Activated CD4-positive, alpha-beta T cell treated with anti-CD3 and anti-CD28 coated beads, Interleukin-2, amount 50 U/mL, for 16 hours (primary cell): Measurements from ENCODE around the gene SMTNL2.
"Not testable (repeated sequence)": the region's sequence is repeated elsewhere in the genome, so short reads cannot be mapped to it uniquely, and the experiment has no call there.

Experiments used
- DNase-seq: peaks from one replicate; pipeline ENCODE4 v3.0.0-alpha.2; 2020

The SMTNL2 gene

GRCh38 chr17:4604736-4605135 lies 20.4 kb downstream of the SMTNL2 start:
- not testable (repeated sequence) for DNase-seq

DNA sequence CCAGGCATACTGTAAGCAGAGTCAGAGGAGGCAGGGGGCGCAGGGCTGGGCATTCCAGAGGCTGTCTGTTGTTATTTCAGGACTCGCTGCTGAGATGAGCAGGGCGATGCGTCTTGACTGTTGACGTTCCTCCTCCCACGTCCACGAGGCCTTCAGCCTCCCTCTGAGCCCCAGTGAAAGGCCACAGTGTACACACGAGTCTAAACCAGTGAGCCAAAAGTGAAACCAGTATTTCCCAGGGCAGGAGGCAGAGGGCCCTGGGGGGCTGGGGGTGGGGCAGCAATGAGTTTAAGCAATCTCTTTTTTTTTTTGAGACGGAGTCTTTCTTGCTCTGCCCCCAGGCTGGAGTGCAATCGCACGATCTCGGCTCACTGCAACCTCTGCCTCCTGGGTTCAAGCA lies 21.5 kb downstream of the SMTNL2 start:
- DNase-seq: no peak

- DNase-seq: no peak
These were observed 23.0 kb downstream of the SMTNL2 start for GRCh38 chr17:4607261-4607741.

- no peak for DNase-seq
These were observed 23.5 kb downstream of the SMTNL2 start for GRCh38 chr17:4607773-4608187.

GRCh38 chr17:4609761-4610160 lies 25.4 kb downstream of the SMTNL2 start:
- no peak for DNase-seq

- DNase-seq: no peak
These were observed 25.8 kb downstream of the SMTNL2 start for GRCh38 chr17:4610162-4610561.

- DNase-seq: no peak
These were observed 26.3 kb downstream of the SMTNL2 start for GRCh38 chr17:4610656-4611055.

DNA sequence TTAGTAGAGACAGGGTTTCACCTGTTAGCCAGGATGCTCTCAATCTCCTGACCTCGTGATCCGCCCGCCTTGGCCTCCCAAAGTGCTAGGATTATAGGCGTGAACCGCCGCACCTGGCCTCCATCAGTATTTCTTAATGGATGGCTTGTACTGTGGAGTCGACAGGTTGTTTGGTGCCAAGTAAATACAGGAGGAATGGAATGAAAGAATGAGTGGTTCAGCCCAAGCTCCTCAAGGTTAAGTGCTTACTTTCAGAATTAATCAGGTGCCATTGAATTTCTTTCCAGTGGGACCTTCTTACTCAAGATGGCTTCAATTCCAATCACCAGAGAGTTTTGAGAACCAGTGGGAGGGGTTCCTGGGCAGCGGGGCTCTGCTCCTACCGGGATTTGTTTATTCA lies 32.1 kb downstream of the SMTNL2 start:
- no peak for DNase-seq

DNA sequence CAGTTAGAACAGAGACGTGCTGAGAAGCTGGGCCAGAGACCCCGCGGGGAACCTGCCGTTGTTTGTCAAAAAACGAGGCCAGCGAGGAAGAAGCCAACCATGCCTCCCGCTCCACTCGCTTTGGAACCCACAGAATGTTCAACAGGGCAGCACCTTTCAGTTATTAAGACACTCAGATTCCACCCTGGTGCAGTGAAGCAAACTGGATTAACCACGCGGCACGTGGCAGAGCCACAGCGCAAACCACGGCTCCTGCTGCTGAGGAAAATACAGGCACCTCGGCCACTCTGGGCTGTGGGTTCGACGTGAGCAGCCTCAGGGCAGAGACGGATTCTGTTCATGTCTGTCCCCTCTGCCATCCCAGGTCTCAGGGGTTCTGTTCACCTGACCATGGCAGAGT lies 32.8 kb downstream of the SMTNL2 start:
- DNase-seq: no peak

GRCh38 chr17:4617590-4618351 lies 33.4 kb downstream of the SMTNL2 start:
- DNase-seq: no peak

GRCh38 chr17:4620531-4621101 lies 36.3 kb downstream of the SMTNL2 start:
- DNase-seq: no peak

GRCh38 chr17:4622375-4622774 lies 38.0 kb downstream of the SMTNL2 start:
- no peak for DNase-seq

DNA sequence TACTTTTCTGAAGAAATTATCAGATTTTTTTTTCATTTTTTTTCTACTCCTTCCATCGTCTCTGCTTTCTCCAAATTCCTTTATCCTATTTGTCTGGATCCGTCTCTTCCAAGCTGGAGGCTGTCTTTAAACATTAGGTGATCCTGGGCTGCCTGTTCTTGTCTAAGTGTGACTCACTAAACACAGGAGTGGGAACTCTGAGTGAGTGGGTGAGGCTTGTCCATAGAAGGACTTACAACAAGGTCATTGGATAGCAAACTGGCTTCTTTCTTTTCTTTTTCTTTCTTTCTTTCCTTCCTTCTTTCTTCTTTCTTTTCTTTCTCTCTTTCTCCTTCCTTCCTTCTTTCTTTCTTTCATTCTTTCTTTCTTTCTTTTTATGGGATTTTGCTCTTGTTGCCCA lies 38.9 kb downstream of the SMTNL2 start:
- DNase-seq: no peak

- DNase-seq: not testable (repeated sequence)
These were observed 40.2 kb downstream of the SMTNL2 start for GRCh38 chr17:4624451-4624911.

- DNase-seq: no peak
These were observed 40.9 kb downstream of the SMTNL2 start for GRCh38 chr17:4625181-4625617.

- DNase-seq: no peak
These were observed 42.5 kb downstream of the SMTNL2 start for GRCh38 chr17:4626734-4627256.

- no peak for DNase-seq
These were observed 47.1 kb downstream of the SMTNL2 start for GRCh38 chr17:4631431-4631830.

- no peak for DNase-seq
These were observed 47.7 kb downstream of the SMTNL2 start for GRCh38 chr17:4631836-4632580.

DNA sequence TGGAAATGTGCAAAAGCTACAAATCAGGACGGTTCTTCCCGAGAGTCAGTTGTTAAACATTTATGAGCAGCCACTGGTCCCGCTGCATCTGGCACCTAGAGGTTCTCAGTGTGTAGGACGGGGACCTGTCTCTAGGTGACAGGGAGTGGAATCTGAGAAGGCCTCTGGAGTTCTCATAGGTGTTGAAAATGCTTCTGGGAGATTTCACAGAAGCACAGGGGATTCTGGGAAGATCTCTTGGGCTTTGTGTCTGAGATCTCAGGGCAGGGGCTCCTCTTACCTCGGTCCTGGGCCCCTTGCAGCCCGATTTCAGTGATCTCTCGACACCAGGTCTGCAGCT lies 48.2 kb downstream of the SMTNL2 start:
- no peak for DNase-seq

DNA sequence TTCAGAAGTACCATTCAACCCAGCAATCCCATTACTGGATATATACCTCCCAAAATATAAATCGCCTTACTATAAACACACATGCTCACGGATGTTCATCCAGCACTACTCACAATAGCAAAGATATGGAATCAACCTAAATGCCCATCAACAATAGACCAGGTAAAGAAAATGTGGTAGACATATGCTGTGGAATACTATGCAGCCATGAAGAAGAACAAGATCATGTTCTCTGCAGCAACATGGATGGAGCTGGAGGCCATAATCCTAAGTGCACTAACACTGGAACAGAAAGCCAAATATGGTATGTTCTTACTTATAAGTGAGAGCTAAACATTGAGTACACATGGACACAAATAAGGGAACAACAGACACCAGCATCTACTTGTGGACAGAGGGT lies 49.3 kb downstream of the SMTNL2 start:
- DNase-seq: no peak

DNA sequence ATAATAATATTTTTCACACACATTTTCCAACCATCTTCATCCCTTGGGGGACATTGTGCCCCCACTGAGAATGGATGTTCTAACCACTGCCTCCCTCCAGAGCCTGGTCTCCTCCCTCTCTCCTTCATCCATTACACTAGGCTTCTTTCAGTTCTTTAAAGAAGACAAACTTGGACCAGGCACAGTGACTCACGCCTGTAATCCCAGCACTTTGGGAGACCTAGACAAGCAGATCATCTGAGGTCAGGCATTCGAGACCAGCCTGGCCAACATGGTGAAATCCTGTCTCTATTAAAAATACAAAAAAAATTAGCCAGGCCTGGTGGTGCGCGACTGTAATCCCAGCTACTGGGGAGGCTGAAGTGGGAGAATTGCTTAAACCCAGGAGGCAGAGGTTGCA lies 50.6 kb downstream of the SMTNL2 start:
- no peak for DNase-seq

DNA sequence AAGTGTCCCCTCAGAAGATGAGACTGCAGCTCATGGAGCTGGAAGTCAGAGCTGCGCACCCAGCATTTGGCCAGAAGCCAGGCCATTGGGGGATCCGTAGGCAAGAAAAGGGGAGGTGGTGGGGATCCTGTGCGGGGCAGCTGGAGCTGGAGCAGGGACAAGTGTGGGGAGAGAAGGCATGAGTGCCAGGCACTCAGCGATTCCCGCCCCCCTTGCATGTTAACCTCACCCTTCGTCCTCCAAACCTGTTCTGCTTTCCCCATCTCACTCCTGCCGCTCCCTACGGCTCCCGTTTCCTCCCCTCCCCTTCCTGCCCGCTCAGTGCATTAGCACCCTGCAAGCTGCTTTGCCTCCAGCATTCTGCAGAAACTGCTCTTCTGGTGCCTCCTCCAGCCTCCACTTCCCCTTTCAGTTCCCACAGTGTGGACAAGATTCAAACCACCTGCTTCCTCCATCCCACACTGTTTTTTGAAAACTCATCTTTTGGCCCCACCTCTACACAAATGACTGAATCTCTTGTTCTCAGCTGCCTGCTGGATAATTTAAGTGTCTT lies 51.6 kb downstream of the SMTNL2 start:
- no peak for DNase-seq

GRCh38 chr17:4636474-4637100 lies 52.3 kb downstream of the SMTNL2 start:
- DNase-seq: no peak
